ENCODE data around the gene AP1M2. TPM values are rescaled to one million over a fixed set of nuclear protein-coding genes. Genes with fewer than 3 reads are reported as not detected.

Gene AP1M2
- total RNA-seq, 2 donors from 2014 or later = 132 to 146 TPM

DNA sequence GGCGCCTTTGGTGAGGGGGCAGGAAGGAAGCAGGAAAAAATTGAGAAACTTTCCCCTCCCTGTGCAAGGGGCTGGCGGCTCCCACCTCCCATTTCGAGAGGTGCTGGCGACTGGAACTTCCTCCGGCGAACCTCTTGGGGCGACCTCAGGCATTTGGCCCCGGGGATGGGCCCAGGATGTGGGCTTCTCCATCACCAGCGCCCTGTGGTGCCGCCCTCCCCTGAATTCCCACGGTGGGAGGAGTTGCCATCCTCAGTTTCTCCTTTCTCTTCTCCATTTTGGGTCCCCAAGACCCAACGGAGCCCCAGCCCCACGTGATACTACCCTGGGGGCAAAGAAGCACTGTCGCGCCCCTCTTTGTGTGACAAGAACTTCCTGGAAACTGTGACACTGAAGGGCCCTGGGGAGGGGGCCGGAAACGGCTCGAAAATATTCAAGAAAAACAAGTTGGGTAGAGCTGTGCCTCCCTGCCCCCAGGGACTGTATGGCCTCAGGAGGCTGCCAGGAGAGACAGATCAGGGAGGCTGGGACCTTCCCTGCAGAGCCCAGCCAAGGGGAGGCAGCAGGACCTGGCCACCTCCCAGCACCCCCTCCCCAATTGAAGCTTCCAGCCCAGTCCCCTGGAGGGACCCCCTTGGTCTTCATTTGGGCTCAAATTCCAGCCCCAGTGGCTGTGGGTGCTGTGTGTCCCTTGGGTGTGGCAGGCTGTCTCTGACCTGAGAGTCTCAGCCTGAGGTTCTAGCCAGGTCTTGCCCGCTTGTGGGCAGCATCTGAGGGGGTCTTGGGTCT, 16.2 kb upstream of the AP1M2 start:
- no peaks in the 10 kb centered on the region for H3K9me3 Mint-ChIP-seq
- no peaks in the 10 kb centered on the region for H3K9me3 ChIP-seq (ENCODE audit: control insufficient read depth, low read length)
- DNase-seq = peak; percentile 67
- H3K4me1 Mint-ChIP-seq = peaks cover 14% of the 10 kb centered on the region
- H3K4me3 ChIP-seq (ENCODE audit: low read length) = peak overlapping the region; percentile 91
- no peaks in the 10 kb centered on the region for H3K27me3 ChIP-seq (ENCODE audit: control insufficient read depth, insufficient read depth, low read length, poor library complexity, severe bottlenecking)
- no peaks in the 10 kb centered on the region for H3K36me3 ChIP-seq (ENCODE audit: control insufficient read depth, insufficient read depth, low read length)
- TF ChIP-seq, protein P1, sequence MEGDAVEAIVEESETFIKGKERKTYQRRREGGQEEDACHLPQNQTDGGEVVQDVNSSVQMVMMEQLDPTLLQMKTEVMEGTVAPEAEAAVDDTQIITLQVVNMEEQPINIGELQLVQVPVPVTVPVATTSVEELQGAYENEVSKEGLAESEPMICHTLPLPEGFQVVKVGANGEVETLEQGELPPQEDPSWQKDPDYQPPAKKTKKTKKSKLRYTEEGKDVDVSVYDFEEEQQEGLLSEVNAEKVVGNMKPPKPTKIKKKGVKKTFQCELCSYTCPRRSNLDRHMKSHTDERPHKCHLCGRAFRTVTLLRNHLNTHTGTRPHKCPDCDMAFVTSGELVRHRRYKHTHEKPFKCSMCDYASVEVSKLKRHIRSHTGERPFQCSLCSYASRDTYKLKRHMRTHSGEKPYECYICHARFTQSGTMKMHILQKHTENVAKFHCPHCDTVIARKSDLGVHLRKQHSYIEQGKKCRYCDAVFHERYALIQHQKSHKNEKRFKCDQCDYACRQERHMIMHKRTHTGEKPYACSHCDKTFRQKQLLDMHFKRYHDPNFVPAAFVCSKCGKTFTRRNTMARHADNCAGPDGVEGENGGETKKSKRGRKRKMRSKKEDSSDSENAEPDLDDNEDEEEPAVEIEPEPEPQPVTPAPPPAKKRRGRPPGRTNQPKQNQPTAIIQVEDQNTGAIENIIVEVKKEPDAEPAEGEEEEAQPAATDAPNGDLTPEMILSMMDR (conservative IDR thresholded peaks at IDR 0.05) = peak; percentile 9
- peak overlapping the region; percentile 92 for H3K9ac ChIP-seq (ENCODE audit: extremely low read depth, low read length, poor library complexity, severe bottlenecking)
- H3K27ac Mint-ChIP-seq = peak overlapping the region; percentile 86
- H3K27ac ChIP-seq (ENCODE audit: low read depth, low read length) = peak overlapping the region; percentile 92
- WGBS, 2 experiments (ENCODE audit: insufficient coverage in 1 of 2, insufficient read length in 1 of 2) = 14 to 39% methylated on average over 7 to 19 of the region's 19 CpGs
- H3K36me3 Mint-ChIP-seq (ENCODE audit: low read depth) = no peaks in the 10 kb centered on the region
- H3K4me1 ChIP-seq (ENCODE audit: control insufficient read depth, insufficient read depth, low read length) = peaks cover 14% of the 10 kb centered on the region
- H3K27me3 Mint-ChIP-seq (ENCODE audit: insufficient read depth) = peaks cover 10% of the 10 kb centered on the region
- H3K4me3 Mint-ChIP-seq = peak overlapping the region; percentile 73

DNA sequence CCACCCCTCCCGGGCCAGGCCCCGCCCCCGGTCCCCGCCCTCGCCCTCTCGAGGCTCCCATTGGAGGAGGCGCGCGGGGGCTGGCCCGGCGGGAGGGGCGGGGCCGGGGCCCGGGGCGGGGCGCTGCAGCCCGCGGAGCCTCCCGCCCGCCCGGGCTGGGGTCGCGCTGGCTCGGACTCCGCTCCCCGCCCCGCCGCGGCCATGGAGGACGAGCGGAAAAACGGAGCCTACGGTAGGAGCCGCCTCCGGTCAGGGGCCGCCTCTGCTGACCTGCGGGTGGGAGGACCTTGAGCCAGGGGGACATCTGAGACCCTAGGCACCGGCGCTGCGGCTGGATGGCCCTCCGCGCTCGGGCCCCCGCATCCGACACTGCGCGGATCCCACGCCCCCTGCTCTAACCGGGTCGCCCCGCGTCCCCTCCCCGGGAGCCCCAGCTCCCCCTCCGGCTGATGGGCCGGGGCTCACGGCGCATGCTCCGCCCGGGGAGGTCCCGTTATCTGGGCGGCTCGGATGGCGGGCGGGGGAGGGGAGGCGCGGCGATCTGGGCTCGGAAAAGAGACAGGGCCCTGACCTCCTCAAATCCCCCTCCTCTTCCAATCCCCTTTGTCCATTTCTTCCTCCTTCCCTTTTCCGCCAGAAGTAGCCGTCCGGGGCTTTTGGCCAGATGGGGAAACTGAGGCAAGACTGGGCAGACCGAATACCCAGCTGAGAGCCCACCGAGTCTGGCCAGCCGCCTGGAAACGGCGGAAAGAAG, 15.4 kb upstream of the AP1M2 start:
- TF ChIP-seq, protein P1 (conservative IDR thresholded peaks at IDR 0.05) = no peak
- Mint-ChIP-seq H3K9me3 (no peaks in the 10 kb centered on the region), H3K4me3 (peak overlapping the region; percentile 73), H3K36me3 (ENCODE audit: low read depth) (no peaks in the 10 kb centered on the region), H3K27ac (peak overlapping the region; percentile 86), H3K4me1 (peaks cover 14% of the 10 kb centered on the region), H3K27me3 (ENCODE audit: insufficient read depth) (peaks cover 10% of the 10 kb centered on the region)
- 0 to 1% methylated on average over 5 to 74 of the region's 76 CpGs for WGBS, 2 experiments (ENCODE audit: insufficient coverage in 1 of 2, insufficient read length in 1 of 2)
- Histone ChIP-seq H3K9ac (ENCODE audit: extremely low read depth, low read length, poor library complexity, severe bottlenecking) (peak overlapping the region; percentile 92), H3K27me3 (ENCODE audit: control insufficient read depth, insufficient read depth, low read length, poor library complexity, severe bottlenecking) (no peaks in the 10 kb centered on the region), H3K4me1 (ENCODE audit: control insufficient read depth, insufficient read depth, low read length) (peaks cover 14% of the 10 kb centered on the region), H3K36me3 (ENCODE audit: control insufficient read depth, insufficient read depth, low read length) (no peaks in the 10 kb centered on the region), H3K27ac (ENCODE audit: low read depth, low read length) (peak overlapping the region; percentile 92), H3K4me3 (ENCODE audit: low read length) (peak overlapping the region; percentile 91), H3K9me3 (ENCODE audit: control insufficient read depth, low read length) (no peaks in the 10 kb centered on the region)
- peak; percentile 93 for DNase-seq

DNA sequence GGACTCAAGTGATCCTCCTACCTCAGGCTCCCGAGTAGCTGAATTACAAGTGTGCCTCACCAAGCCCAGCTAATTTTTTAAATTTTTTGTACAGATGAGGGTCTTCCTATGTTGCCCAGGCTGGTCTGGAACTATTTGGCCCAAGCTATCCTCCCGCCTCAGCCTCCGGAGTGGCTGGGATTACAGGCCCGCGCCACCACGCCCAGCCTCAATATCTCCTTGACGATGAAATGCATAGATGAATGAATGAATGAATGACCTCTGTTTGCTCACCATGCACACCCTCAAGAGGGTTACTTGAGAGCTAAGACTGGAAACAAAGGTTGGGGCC, 14.9 kb upstream of the AP1M2 start:
- H3K27ac ChIP-seq (ENCODE audit: low read depth, low read length) = no peak overlapping the region
- no peak overlapping the region for H3K4me3 ChIP-seq (ENCODE audit: low read length)
- Mint-ChIP-seq H3K36me3 (ENCODE audit: low read depth) (no peaks in the 10 kb centered on the region), H3K4me3 (peak overlapping the region; percentile 73), H3K27ac (no peak overlapping the region), H3K4me1 (peaks cover 14% of the 10 kb centered on the region), H3K9me3 (no peaks in the 10 kb centered on the region), H3K27me3 (ENCODE audit: insufficient read depth) (peaks cover 10% of the 10 kb centered on the region)
- peaks cover 14% of the 10 kb centered on the region for H3K4me1 ChIP-seq (ENCODE audit: control insufficient read depth, insufficient read depth, low read length)
- TF ChIP-seq, protein P1 (conservative IDR thresholded peaks at IDR 0.05) = no peak
- H3K9ac ChIP-seq (ENCODE audit: extremely low read depth, low read length, poor library complexity, severe bottlenecking) = no peak overlapping the region
- no peak for DNase-seq
- H3K27me3 ChIP-seq (ENCODE audit: control insufficient read depth, insufficient read depth, low read length, poor library complexity, severe bottlenecking) = no peaks in the 10 kb centered on the region
- no peaks in the 10 kb centered on the region for H3K9me3 ChIP-seq (ENCODE audit: control insufficient read depth, low read length)
- H3K36me3 ChIP-seq (ENCODE audit: control insufficient read depth, insufficient read depth, low read length) = no peaks in the 10 kb centered on the region
- WGBS, 2 experiments (ENCODE audit: insufficient coverage in 1 of 2, insufficient read length in 1 of 2) = 32 to 41% methylated on average over 5 to 7 of the region's 7 CpGs
